Pancreas (tissue), 10 donors: Measurements from ENCODE around the gene SI. TPM values are rescaled to one million over a fixed set of nuclear protein-coding genes. Genes with fewer than 3 reads are reported as not detected.

Experiments used
- ATAC-seq, 4 donors: fragments of 200-7000 bp; cut with Tn5 transposase; one replicate each; pipeline versions ENCODE4 v1.8.0 to v1.9.1; 2020; ENCODE audit warnings: mild to moderate bottlenecking in 4 of 4, moderate library complexity in 4 of 4
- DNase-seq, 6 donors: peaks; one replicate each; pipeline ENCODE4 v3.0.0-alpha.2; 2020
- FAIRE-seq: peaks from 2 replicates; lab custom pipeline; 2012; peaks lifted over from hg19 to GRCh38; lab: Jason Lieb, UNC
- H3K27ac ChIP-seq, 4 donors: fragments of 200-600 bp; sonication (generic); 1 replicate in 3 of 4; 2 replicates in 1 of 4; pipeline versions ENCODE4 v1.5.0 to v1.8.0; 2020
- H3K27me3 ChIP-seq, 4 donors: fragments of 200-600 bp; one replicate each; pipeline ENCODE4 v1.8.0; 2021
- H3K36me3 ChIP-seq, 3 donors: fragments of 200-600 bp; sonication (generic) in 1 of 3; one replicate each; pipeline versions ENCODE4 v1.5.0 to v1.8.0; 2020 to 2021
- H3K4me1 ChIP-seq, 3 donors: fragments of 200-600 bp; one replicate each; pipeline ENCODE4 v1.8.0; 2021
- H3K4me3 ChIP-seq, 4 donors: fragments of 200-600 bp; sonication (generic) in 2 of 4; one replicate each; pipeline versions ENCODE4 v1.5.0 to v1.8.0; 2020 to 2021
- H3K9me3 ChIP-seq, 4 donors: fragments of 200-600 bp; one replicate each; pipeline ENCODE4 v1.8.0; 2021
- WGBS, 2 donors: extraction: QIAGEN DNeasy Blood & Tissue Kit; methylation state at CpG; one replicate each; pipeline ENCODE4 v1.1.7; 2013; 5-methylcytosine and 5-hydroxymethylcytosine counted together
- intact Hi-C, 3 donors: fragments of 100-400 bp; cut with DNase I; formaldehyde crosslinking; loops; one replicate each; pipeline versions ENCODE4 v1.11.1 to v1.14.2; 2022
- polyA plus RNA-seq, 2 donors: library from polyadenylated mRNA; stranded (reverse); fragments of 200-250 nt; gene quantifications; one replicate each; pipeline ENCODE4 v1.2.3, GENCODE V29; 2013
- total RNA-seq, 6 donors: library from RNA; stranded (reverse); fragmentation: NEBNext Ultra II Directional in 4 of 6; extraction: Animal tissue kit (Norgen Biotek cat#: 25700) in 4 of 6; gene quantifications; one replicate each; pipeline versions ENCODE4 v1.2.1 to v1.2.4, GENCODE V29; 2021 to 2023
- TF ChIP-seq, protein P1 (sequence below), 4 donors: fragments of 200-600 bp; sonication (generic) in 3 of 4; IDR thresholded peaks; one replicate each; pipeline versions ENCODE4 v1.5.0 to v1.8.0; 2021; ENCODE audit warnings: antibody characterized with exemption in 4 of 4
- donor health status: healthy with polysubstance abuse.
- donor health status: DM: no; HTN: no; CAD: no; lungs with moderate emphysema.
- donor health status: DM: no; HTN: no; CAD: no.
- donor health status: control.
- donor health status: control.
- donor health status: Bipolar disorder and iron deficiency.
- donor health status: DM: yes; HTN: yes; CAD: no.
- donor health status: DM: no; HTN: no; CAD: no.
- donor health status: DM: no; HTN: no; CAD: no.
- donor health status: DM: yes; HTN: yes; CAD: no.

SI gene
- total and polyA plus RNA-seq, 8 donors: under 0.01 to 0.04 TPM; not detected in 6

DNA sequence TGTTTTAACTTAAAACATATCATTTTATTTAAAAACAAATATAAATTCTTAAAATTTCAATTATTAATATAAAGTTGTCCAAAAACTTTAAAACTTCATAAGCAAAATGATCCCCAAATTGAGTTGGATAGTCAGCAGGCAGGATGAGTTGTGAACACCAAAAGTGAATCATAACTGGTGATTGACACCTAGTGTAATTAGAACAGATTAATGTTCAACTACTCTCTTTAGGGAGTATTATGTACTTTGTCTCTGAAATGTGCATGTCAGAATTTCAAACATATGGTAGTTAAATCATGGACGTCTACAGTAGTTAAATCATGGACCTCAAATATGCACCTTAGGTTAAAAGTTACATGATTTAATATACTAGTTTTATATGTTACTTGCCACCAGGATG lies 2.9 kb upstream of the SI start:
- Histone ChIP-seq H3K4me1 (no peaks in the 10 kb centered on the region), H3K27me3 (no peaks in the 10 kb centered on the region), H3K36me3 (no peaks in the 10 kb centered on the region), H3K4me3 (no peak overlapping the region), H3K27ac (no peak overlapping the region), H3K9me3 (no peaks in the 10 kb centered on the region)
- TF ChIP-seq, protein P1, sequence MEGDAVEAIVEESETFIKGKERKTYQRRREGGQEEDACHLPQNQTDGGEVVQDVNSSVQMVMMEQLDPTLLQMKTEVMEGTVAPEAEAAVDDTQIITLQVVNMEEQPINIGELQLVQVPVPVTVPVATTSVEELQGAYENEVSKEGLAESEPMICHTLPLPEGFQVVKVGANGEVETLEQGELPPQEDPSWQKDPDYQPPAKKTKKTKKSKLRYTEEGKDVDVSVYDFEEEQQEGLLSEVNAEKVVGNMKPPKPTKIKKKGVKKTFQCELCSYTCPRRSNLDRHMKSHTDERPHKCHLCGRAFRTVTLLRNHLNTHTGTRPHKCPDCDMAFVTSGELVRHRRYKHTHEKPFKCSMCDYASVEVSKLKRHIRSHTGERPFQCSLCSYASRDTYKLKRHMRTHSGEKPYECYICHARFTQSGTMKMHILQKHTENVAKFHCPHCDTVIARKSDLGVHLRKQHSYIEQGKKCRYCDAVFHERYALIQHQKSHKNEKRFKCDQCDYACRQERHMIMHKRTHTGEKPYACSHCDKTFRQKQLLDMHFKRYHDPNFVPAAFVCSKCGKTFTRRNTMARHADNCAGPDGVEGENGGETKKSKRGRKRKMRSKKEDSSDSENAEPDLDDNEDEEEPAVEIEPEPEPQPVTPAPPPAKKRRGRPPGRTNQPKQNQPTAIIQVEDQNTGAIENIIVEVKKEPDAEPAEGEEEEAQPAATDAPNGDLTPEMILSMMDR (IDR thresholded peaks at IDR 0.05): no peak
- intact Hi-C loops: no loop called here
- DNase-seq: no peak
- 11 to 26% methylated on average over 1 of the region's 1 CpG for WGBS, 2 donors
- no peak for ATAC-seq
- peak; percentile 41 for FAIRE-seq

DNA sequence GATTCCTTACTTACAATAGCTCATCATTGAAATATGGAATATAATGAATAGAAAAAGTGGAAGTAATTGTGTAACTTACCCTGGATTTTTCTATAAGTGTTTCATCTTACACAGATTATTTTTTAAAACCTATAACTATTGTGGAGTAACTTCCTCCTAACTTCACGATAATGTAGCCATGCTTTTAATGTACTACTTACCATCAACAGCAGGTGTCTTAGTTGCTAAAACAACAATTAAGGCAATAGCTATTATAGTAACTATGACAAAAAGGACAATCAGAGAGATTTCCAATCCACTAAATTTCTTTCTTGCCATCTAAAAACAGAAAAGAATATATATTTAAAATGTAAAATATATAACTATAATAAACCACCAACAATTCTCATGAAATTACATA lies 2.6 kb downstream of the SI start:
- TF ChIP-seq, protein P1 (IDR thresholded peaks at IDR 0.05): no peak
- FAIRE-seq: no peak
- Histone ChIP-seq H3K4me1 (no peaks in the 10 kb centered on the region), H3K36me3 (no peaks in the 10 kb centered on the region), H3K27me3 (no peaks in the 10 kb centered on the region), H3K4me3 (no peak overlapping the region), H3K27ac (no peak overlapping the region), H3K9me3 (no peaks in the 10 kb centered on the region)
- no peak for DNase-seq
- 28 to 54% methylated on average over 1 of the region's 1 CpG for WGBS, 2 donors
- ATAC-seq: no peak
- intact Hi-C loops: no loop called here

DNA sequence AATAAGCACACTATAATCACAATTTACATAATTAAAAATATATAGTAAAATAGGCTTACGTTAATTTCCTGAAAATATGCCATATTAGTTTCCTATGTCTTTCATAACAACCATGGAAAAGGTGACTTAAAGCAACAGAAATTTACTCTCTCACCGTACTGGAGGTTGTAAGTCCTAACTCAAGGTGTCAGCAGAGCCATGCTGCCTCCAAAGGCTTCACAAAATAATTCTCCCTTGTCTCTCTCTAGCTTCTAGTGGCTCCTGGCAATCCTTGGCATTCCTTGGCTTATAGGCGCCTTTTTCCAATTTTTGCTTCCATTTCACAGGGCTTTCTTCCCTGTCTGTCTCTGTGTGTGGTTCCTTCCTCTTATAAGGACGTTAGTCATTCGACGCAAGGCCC lies 7.6 kb downstream of the SI start:
- Histone ChIP-seq H3K4me3 (no peak overlapping the region), H3K27ac (no peak overlapping the region), H3K27me3 (peaks cover 0 to 3% (median 0%) of the 10 kb centered on the region in 4 donors), H3K4me1 (no peaks in the 10 kb centered on the region), H3K36me3 (no peaks in the 10 kb centered on the region), H3K9me3 (no peaks in the 10 kb centered on the region)
- no peak for FAIRE-seq
- no peak for DNase-seq
- no peak for ATAC-seq
- TF ChIP-seq, protein P1 (IDR thresholded peaks at IDR 0.05): no peak
- intact Hi-C loops: no loop called here
- 71 to 91% methylated on average over 6 of the region's 6 CpGs for WGBS, 2 donors

DNA sequence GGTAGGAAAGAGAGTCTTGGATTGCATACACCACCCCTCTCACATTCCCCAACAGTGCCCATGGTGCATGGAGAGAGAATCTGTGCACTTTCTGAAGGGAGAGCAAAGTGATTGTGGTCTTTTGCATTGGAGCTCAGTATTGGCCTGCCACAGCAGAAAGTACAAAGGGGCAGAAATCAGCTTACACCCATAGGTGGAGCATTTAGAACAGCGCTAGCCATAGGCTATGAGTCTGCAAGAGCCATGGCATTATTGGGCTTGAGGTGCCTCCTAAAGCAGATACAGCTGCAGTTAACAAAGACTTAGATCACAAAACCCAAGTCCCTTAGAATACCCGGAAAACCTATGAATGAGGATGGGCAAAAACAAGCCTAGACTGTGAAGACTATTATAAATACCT lies 21.8 kb downstream of the SI start:
- Histone ChIP-seq H3K27me3 (no peaks in the 10 kb centered on the region), H3K36me3 (no peaks in the 10 kb centered on the region), H3K27ac (no peak overlapping the region), H3K9me3 (no peaks in the 10 kb centered on the region), H3K4me3 (no peak overlapping the region), H3K4me1 (no peaks in the 10 kb centered on the region)
- DNase-seq (no peak), FAIRE-seq (no peak), ATAC-seq (no peak)
- 82 to 95% methylated on average over 2 of the region's 2 CpGs for WGBS, 2 donors
- intact Hi-C loops: no loop called here
- TF ChIP-seq, protein P1 (IDR thresholded peaks at IDR 0.05): no peak

DNA sequence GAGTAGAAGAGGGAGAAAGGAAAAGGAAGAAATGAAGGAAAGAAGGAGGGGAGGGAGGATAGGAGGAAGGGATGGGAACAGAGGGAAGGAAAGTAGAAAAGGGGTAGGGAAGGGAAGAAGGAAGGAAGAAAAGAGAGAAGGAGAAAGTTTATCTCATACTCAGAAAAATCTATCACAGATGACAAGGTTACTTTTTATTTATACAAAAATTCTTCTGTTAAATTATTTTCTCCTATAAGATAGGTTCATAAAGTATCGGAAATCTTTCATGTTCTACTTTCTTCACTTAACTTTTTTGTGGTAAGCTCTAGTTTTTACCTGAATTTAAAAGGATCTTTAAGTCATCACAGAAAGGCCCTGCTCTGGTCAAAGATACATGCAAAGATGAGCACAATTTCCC lies 38.1 kb downstream of the SI start:
- Histone ChIP-seq H3K27ac (no peak overlapping the region), H3K27me3 (no peaks in the 10 kb centered on the region), H3K4me1 (no peaks in the 10 kb centered on the region), H3K9me3 (no peaks in the 10 kb centered on the region), H3K4me3 (no peak overlapping the region), H3K36me3 (no peaks in the 10 kb centered on the region)
- intact Hi-C loops: no loop called here
- TF ChIP-seq, protein P1 (IDR thresholded peaks at IDR 0.05): no peak
- 78 to 91% methylated on average over 1 of the region's 1 CpG for WGBS, 2 donors
- ATAC-seq: no peak
- DNase-seq: no peak
- no peak for FAIRE-seq
